H9 (cell line): ENCODE data around the gene GPC6. TPM values are rescaled to one million over a fixed set of nuclear protein-coding genes. Genes with fewer than 3 reads are reported as not detected.

ENCODE experiments used
- DNase-seq: peaks from one replicate; pipeline ENCODE4 v3.0.0-alpha.2; 2017
- H2AFZ ChIP-seq: one replicate; pipeline ENCODE4 v1.6.1; 2013; ENCODE audit warnings: mild to moderate bottlenecking, low read length, control low read depth, moderate library complexity
- H2AK5ac ChIP-seq: 2 replicates; pipeline ENCODE4 v1.6.1; 2013; ENCODE audit warnings: low read length, control low read depth, mixed read lengths; ENCODE audit not compliant: insufficient read length
- H2BK120ac ChIP-seq: one replicate; pipeline ENCODE4 v1.6.1; 2013; ENCODE audit warnings: low read depth, mild to moderate bottlenecking, low read length, control low read depth, inconsistent platforms; ENCODE audit not compliant: poor library complexity, severe bottlenecking
- H2BK12ac ChIP-seq: 2 replicates; pipeline ENCODE4 v1.6.1; 2013; ENCODE audit warnings: low read length, control low read depth, mixed read lengths, low read depth; ENCODE audit not compliant: insufficient read length
- H2BK15ac ChIP-seq: 2 replicates; pipeline ENCODE4 v1.6.1; 2013; ENCODE audit warnings: low read depth, low read length, control low read depth
- H2BK20ac ChIP-seq: one replicate; pipeline ENCODE4 v1.6.1; 2013; ENCODE audit warnings: low read depth, mild to moderate bottlenecking, low read length, control low read depth, inconsistent platforms; ENCODE audit not compliant: poor library complexity, severe bottlenecking
- H2BK5ac ChIP-seq: 2 replicates; pipeline ENCODE4 v1.6.1; 2013; ENCODE audit warnings: low read length, control low read depth, mixed read lengths; ENCODE audit not compliant: insufficient read length
- H3K14ac ChIP-seq: 2 replicates; pipeline ENCODE4 v1.6.1; 2013; ENCODE audit warnings: low read length, control low read depth; ENCODE audit not compliant: insufficient read depth
- H3K18ac ChIP-seq: 2 replicates; pipeline ENCODE4 v1.6.1; 2013; ENCODE audit warnings: low read depth, mild to moderate bottlenecking, mixed read lengths, low read length, control low read depth; ENCODE audit not compliant: insufficient read length
- H3K23ac ChIP-seq: 2 replicates; pipeline ENCODE4 v1.6.1; 2013; ENCODE audit warnings: low read length, control low read depth, mixed read lengths, low read depth; ENCODE audit not compliant: insufficient read length
- H3K23me2 ChIP-seq: 2 replicates; pipeline ENCODE4 v1.6.1; 2013; ENCODE audit warnings: low read depth, mild to moderate bottlenecking, mixed read lengths, low read length, control low read depth; ENCODE audit not compliant: insufficient read length, poor library complexity, severe bottlenecking
- H3K27ac ChIP-seq: 2 replicates; pipeline ENCODE4 v1.5.1; 2013; ENCODE audit warnings: low read length, control low read depth, mixed read lengths, low read depth; ENCODE audit not compliant: insufficient read length
- H3K27me3 ChIP-seq: 2 replicates; pipeline ENCODE4 v1.6.1; 2013; ENCODE audit warnings: low read length, control low read depth, inconsistent platforms; ENCODE audit not compliant: insufficient read depth
- H3K4ac ChIP-seq: 2 replicates; pipeline ENCODE4 v1.6.1; 2013; ENCODE audit warnings: low read depth, mild to moderate bottlenecking, control low read depth, inconsistent platforms, low read length, moderate library complexity
- H3K4me1 ChIP-seq: 2 replicates; pipeline ENCODE4 v1.6.1; 2013; ENCODE audit warnings: low read length, control low read depth, inconsistent platforms; ENCODE audit not compliant: insufficient read depth
- H3K4me2 ChIP-seq: 2 replicates; pipeline ENCODE4 v1.6.1; 2013; ENCODE audit warnings: low read length, control low read depth, mixed read lengths; ENCODE audit not compliant: insufficient read length, insufficient read depth
- H3K56ac ChIP-seq: 2 replicates; pipeline ENCODE4 v1.6.1; 2013; ENCODE audit warnings: low read depth, mild to moderate bottlenecking, mixed read lengths, low read length, control low read depth; ENCODE audit not compliant: insufficient read length
- H3K79me1 ChIP-seq: 2 replicates; pipeline ENCODE4 v1.6.1; 2013; ENCODE audit warnings: low read depth, mild to moderate bottlenecking, moderate library complexity, low read length, control low read depth, inconsistent platforms; ENCODE audit not compliant: insufficient read depth, poor library complexity, severe bottlenecking
- H3K79me2 ChIP-seq: 2 replicates; pipeline ENCODE4 v1.6.1; 2013; ENCODE audit warnings: low read length, control low read depth, inconsistent platforms; ENCODE audit not compliant: insufficient read depth
- H3K9ac ChIP-seq: 2 replicates; pipeline ENCODE4 v1.6.1; 2013; ENCODE audit warnings: low read length, control low read depth, mixed read lengths; ENCODE audit not compliant: insufficient read length; ENCODE audit errors: extremely low read depth
- H3K9me3 ChIP-seq: one replicate; pipeline ENCODE4 v1.6.1; 2013; ENCODE audit warnings: low read depth, low read length, inconsistent platforms; ENCODE audit not compliant: control insufficient read depth
- H3T11ph ChIP-seq: one replicate; pipeline ENCODE4 v1.6.1; 2013; ENCODE audit warnings: mild to moderate bottlenecking, low read length, control low read depth, inconsistent platforms
- H4K20me1 ChIP-seq: one replicate; pipeline ENCODE4 v1.6.1; 2013; ENCODE audit not compliant: control insufficient read depth, insufficient read length, insufficient read depth
- H4K5ac ChIP-seq: 2 replicates; pipeline ENCODE4 v1.6.1; 2013; ENCODE audit warnings: low read depth, mild to moderate bottlenecking, mixed read lengths, low read length, control low read depth; ENCODE audit not compliant: insufficient read length
- H4K8ac ChIP-seq: replicated peaks from 2 replicates; pipeline ENCODE4 v1.6.1; 2013; ENCODE audit warnings: low read length, control low read depth, mixed read lengths, low read depth; ENCODE audit not compliant: insufficient read length
- H4K91ac ChIP-seq: 2 replicates; pipeline ENCODE4 v1.6.1; 2013; ENCODE audit warnings: low read depth, mild to moderate bottlenecking, moderate library complexity, mixed read lengths, low read length, control low read depth; ENCODE audit not compliant: insufficient read length
- H3K27ac Mint-ChIP-seq, 3 experiments: 2 replicates in 2 of 3; 3 replicates in 1 of 3; pipeline ENCODE4 v1.8.0; 2020 to 2021; ENCODE audit warnings: mixed read lengths in 3 of 3, mild to moderate bottlenecking in 1 of 3, moderate library complexity in 1 of 3
- H3K27me3 Mint-ChIP-seq: 2 replicates; pipeline ENCODE4 v1.8.0; 2021; ENCODE audit warnings: low read depth, mild to moderate bottlenecking, moderate library complexity, mixed read lengths
- H3K36me3 Mint-ChIP-seq, 3 experiments: 2 replicates in 2 of 3; 3 replicates in 1 of 3; pipeline ENCODE4 v1.8.0; 2020 to 2021; ENCODE audit warnings: low read depth in 3 of 3, mixed read lengths in 3 of 3; ENCODE audit not compliant: insufficient read depth in 1 of 3
- H3K4me1 Mint-ChIP-seq, 2 experiments: 2 replicates each; pipeline ENCODE4 v1.8.0; 2020; ENCODE audit warnings: mixed read lengths in 2 of 2
- H3K4me3 Mint-ChIP-seq, 2 experiments: 2 replicates in 1 of 2; 3 replicates in 1 of 2; pipeline ENCODE4 v1.8.0; 2020 to 2021; ENCODE audit warnings: mild to moderate bottlenecking in 2 of 2, mixed read lengths in 2 of 2, moderate library complexity in 1 of 2
- H3K9me3 Mint-ChIP-seq, 2 experiments: 2 replicates in 1 of 2; 3 replicates in 1 of 2; pipeline ENCODE4 v1.8.0; 2020; ENCODE audit warnings: mild to moderate bottlenecking in 2 of 2, mixed read lengths in 2 of 2, moderate library complexity in 1 of 2
- CTCF ChIP-seq: fragments of 200-600 bp; sonication (generic); conservative IDR thresholded peaks from 3 replicates; pipeline ENCODE4 v1.8.0; 2021; ENCODE audit warnings: antibody characterized with exemption, mild to moderate bottlenecking
- total RNA-seq: library from RNA; stranded (reverse); gene quantifications from 2 replicates; pipeline ENCODE4 v1.2.1, GENCODE V29; 2021

Gene GPC6
- total RNA-seq, 1 experiment from 2014 or later = 15.6 TPM

- no peaks in the 10 kb centered on the region for H4K20me1 ChIP-seq
- Mint-ChIP-seq H3K9me3 (no peaks in the 10 kb centered on the region), H3K27me3 (no peaks in the 10 kb centered on the region), H3K36me3 (0 out of 7 replicates have a peak, but pooled peaks cover 0 to 4% (median 0%) of the 10 kb centered on the region in 3 experiments), H3K4me1 (peaks cover 20 to 27% of the 10 kb centered on the region in 2 experiments), H3K4me3 (no peak overlapping the region), H3K27ac (no peak overlapping the region; a peak in 1 of 7 replicates)
- H3T11ph ChIP-seq = no peak overlapping the region
- H2BK15ac ChIP-seq = no peak overlapping the region
- no peak overlapping the region for H4K5ac ChIP-seq
- H2BK5ac ChIP-seq = no peak overlapping the region
- H2AK5ac ChIP-seq = no peak overlapping the region
- no peak overlapping the region for H2AFZ ChIP-seq
- no peak overlapping the region for H3K4ac ChIP-seq
- H2BK20ac ChIP-seq = no peak overlapping the region
- H3K14ac ChIP-seq = no peak overlapping the region
- H3K23ac ChIP-seq = no peak overlapping the region
- no peak overlapping the region for H2BK120ac ChIP-seq
- no peaks in the 10 kb centered on the region for H3K4me1 ChIP-seq
- no peaks in the 10 kb centered on the region for H3K79me2 ChIP-seq
- TF ChIP-seq CTCF = no peak
- no peak overlapping the region for H3K18ac ChIP-seq
- no peak overlapping the region for H4K91ac ChIP-seq
- no peak overlapping the region for H3K9ac ChIP-seq
- H4K8ac ChIP-seq = no peak overlapping the region
- H3K56ac ChIP-seq = no peak overlapping the region
- H3K27ac ChIP-seq = no peak overlapping the region
- no peak for DNase-seq
- H3K9me3 ChIP-seq = no peaks in the 10 kb centered on the region
- H3K23me2 ChIP-seq = no peaks in the 10 kb centered on the region
- no peaks in the 10 kb centered on the region for H3K27me3 ChIP-seq
- no peak overlapping the region for H3K4me2 ChIP-seq
- no peaks in the 10 kb centered on the region for H3K79me1 ChIP-seq
- H2BK12ac ChIP-seq = no peak overlapping the region
Observed at GRCh38 chr13:93753639-93754038, 527.0 kb downstream of the GPC6 start.
